PFSK-1 (cell line): ENCODE measurements around the gene TTF2. TPM values are rescaled to one million over a fixed set of nuclear protein-coding genes. Genes with fewer than 3 reads are reported as not detected.
A peak's percentile ranks its signal among the peaks of the same experiment; 100 is the strongest.

Experiments used
- FOXP2 ChIP-seq: optimal IDR thresholded peaks from 2 replicates; pipeline ENCODE3; 2011; ENCODE audit warnings: borderline replicate concordance, control low read depth, inconsistent platforms; ENCODE audit not compliant: insufficient read depth; ENCODE audit errors: extremely low read length, extremely low read depth
- POLR2AphosphoS5 ChIP-seq: IDR thresholded peaks from 2 replicates; pipeline ENCODE4 v1.6.1; 2012; ENCODE audit warnings: low read depth, mild to moderate bottlenecking, control low read depth, low read length, moderate library complexity
- SIN3A ChIP-seq: IDR thresholded peaks from 2 replicates; pipeline ENCODE4 v1.6.1; 2012; ENCODE audit warnings: mild to moderate bottlenecking, low read length, moderate library complexity, borderline replicate concordance; ENCODE audit not compliant: insufficient read depth
- TAF1 ChIP-seq: IDR thresholded peaks from 2 replicates; pipeline ENCODE4 v1.6.1; 2012; ENCODE audit warnings: low read length, control low read depth, borderline replicate concordance; ENCODE audit not compliant: insufficient read depth
- polyA plus RNA-seq: library from polyadenylated mRNA; unstranded; fragments of >200 nt; gene quantifications from one replicate; pipeline ENCODE4 v1.2.1, GENCODE V29; 2012; ENCODE audit warnings: low read depth, missing spikeins; ENCODE audit not compliant: insufficient read length
- TF ChIP-seq, protein P1 (sequence below), 2 experiments: IDR thresholded peaks; 2 replicates each; pipeline versions ENCODE4 v1.6.1 to v1.8.0; 2011 to 2012; ENCODE audit warnings: low read depth in 2 of 2, low read length in 2 of 2, control low read depth in 1 of 2, inconsistent platforms in 1 of 2, mild to moderate bottlenecking in 1 of 2, moderate library complexity in 1 of 2; ENCODE audit not compliant: insufficient read depth in 1 of 2

TTF2 gene
- 11.3 TPM for polyA plus RNA-seq

- TF ChIP-seq SIN3A = peak; percentile 84; the same call in 1 of the 2 replicates
- TF ChIP-seq, protein P1, sequence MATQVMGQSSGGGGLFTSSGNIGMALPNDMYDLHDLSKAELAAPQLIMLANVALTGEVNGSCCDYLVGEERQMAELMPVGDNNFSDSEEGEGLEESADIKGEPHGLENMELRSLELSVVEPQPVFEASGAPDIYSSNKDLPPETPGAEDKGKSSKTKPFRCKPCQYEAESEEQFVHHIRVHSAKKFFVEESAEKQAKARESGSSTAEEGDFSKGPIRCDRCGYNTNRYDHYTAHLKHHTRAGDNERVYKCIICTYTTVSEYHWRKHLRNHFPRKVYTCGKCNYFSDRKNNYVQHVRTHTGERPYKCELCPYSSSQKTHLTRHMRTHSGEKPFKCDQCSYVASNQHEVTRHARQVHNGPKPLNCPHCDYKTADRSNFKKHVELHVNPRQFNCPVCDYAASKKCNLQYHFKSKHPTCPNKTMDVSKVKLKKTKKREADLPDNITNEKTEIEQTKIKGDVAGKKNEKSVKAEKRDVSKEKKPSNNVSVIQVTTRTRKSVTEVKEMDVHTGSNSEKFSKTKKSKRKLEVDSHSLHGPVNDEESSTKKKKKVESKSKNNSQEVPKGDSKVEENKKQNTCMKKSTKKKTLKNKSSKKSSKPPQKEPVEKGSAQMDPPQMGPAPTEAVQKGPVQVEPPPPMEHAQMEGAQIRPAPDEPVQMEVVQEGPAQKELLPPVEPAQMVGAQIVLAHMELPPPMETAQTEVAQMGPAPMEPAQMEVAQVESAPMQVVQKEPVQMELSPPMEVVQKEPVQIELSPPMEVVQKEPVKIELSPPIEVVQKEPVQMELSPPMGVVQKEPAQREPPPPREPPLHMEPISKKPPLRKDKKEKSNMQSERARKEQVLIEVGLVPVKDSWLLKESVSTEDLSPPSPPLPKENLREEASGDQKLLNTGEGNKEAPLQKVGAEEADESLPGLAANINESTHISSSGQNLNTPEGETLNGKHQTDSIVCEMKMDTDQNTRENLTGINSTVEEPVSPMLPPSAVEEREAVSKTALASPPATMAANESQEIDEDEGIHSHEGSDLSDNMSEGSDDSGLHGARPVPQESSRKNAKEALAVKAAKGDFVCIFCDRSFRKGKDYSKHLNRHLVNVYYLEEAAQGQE (IDR thresholded peaks at IDR 0.05; ENCODE audit: insufficient read depth in 1 of 2, low read depth in 2 of 2, low read length in 2 of 2) = 0 out of 4 replicates have a peak, but pooled peaks of 1 of the 2 experiments have one; percentile 34
- no peak for TF ChIP-seq FOXP2
- TF ChIP-seq TAF1 = peak; percentile 62
- peak; percentile 51 for TF ChIP-seq POLR2AphosphoS5
Measured at GRCh38 chr1:117059678-117060440, at the start of gene TTF2. TTF2 (plus strand) TSS chr1:117060326; CDS start chr1:117060347, 21 bp downstream.

DNA sequence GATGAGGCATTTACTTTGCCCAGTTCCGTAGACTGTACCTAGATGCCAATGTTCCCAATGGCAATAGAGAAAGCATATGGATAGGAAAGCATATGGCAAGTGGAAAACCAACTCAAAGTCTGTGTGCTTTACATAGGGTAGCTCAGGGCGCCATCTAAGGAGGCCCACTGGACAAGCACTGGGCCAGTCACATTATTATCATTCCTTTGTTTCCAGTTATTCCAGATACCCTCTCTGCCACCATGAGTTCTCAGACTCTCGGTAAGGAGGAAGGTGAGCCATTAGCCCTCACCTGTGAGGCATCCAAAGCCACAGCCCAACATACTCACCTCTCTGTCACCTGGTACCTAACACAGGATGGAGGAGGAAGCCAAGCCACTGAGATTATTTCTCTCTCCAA lies 48.8 kb upstream of the TTF2 start:
- TF ChIP-seq, protein P1 (IDR thresholded peaks at IDR 0.05; ENCODE audit: insufficient read depth in 1 of 2, low read depth in 2 of 2, low read length in 2 of 2) = no peak
- no peak for TF ChIP-seq SIN3A
- no peak for TF ChIP-seq FOXP2
- no peak for TF ChIP-seq POLR2AphosphoS5
- no peak for TF ChIP-seq TAF1

DNA sequence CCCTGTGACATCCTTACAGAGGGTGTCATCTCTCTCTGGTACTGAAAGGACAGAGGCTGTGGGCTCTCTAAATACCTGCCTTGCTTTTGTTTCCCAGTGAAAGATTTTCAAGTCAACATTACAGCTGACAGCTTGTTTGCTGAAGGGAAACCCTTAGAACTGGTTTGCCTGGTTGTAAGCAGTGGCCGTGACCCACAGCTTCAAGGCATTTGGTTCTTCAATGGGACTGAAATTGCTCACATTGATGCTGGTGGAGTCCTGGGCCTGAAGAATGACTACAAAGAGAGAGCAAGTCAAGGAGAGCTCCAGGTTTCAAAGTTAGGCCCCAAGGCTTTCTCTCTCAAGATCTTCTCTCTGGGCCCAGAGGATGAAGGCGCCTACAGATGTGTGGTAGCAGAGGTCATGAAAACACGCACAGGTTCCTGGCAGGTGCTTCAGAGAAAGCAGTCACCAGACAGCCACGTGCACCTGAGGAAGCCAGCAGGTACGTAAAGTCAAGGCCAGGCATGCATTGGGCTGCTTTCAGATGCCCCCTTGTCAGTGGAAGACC lies 46.7 kb upstream of the TTF2 start:
- TF ChIP-seq SIN3A = no peak
- TF ChIP-seq, protein P1 (IDR thresholded peaks at IDR 0.05; ENCODE audit: insufficient read depth in 1 of 2, low read depth in 2 of 2, low read length in 2 of 2) = no peak
- TF ChIP-seq POLR2AphosphoS5 = no peak
- TF ChIP-seq TAF1 = no peak

GRCh38 chr1:117014209-117014608 lies 45.9 kb upstream of the TTF2 start:
- TF ChIP-seq POLR2AphosphoS5 (no peak), SIN3A (no peak), TAF1 (no peak), FOXP2 (no peak)
- TF ChIP-seq, protein P1 (IDR thresholded peaks at IDR 0.05; ENCODE audit: insufficient read depth in 1 of 2, low read depth in 2 of 2, low read length in 2 of 2) = no peak
